HepG2 (cell line): ENCODE measurements around the gene AAMP. TPM values are rescaled to one million over a fixed set of nuclear protein-coding genes. Genes with fewer than 3 reads are reported as not detected.

Experiments
- AGO1 ChIP-seq: fragments of 200-400 bp; formaldehyde crosslinking; IDR thresholded peaks from 2 replicates; pipeline ENCODE4 v1.6.1; 2017; ENCODE audit warnings: mild to moderate bottlenecking, low read depth, low read length, moderate library complexity; ENCODE audit not compliant: poor library complexity, severe bottlenecking
- ASH2L ChIP-seq: fragments of 300-600, 200-600 bp; sonication (generic); IDR thresholded peaks from 2 replicates; pipeline ENCODE4 v1.7.0; 2017; ENCODE audit warnings: low read depth, mild to moderate bottlenecking, moderate library complexity, mixed read lengths, low read length; ENCODE audit not compliant: insufficient read length
- ATF7-NPFF ChIP-seq: sonication (generic); formaldehyde crosslinking; IDR thresholded peaks from 2 replicates; pipeline ENCODE4 v1.8.1; 2023; ENCODE audit warnings: mild to moderate bottlenecking, low read depth, missing genetic modification reagents, moderate library complexity
- CEBPG ChIP-seq: IDR thresholded peaks from 2 replicates; pipeline ENCODE4 v1.6.1; 2016
- CENPT ChIP-seq: sonication (generic); formaldehyde crosslinking; IDR thresholded peaks from 2 replicates; pipeline ENCODE4 v1.8.0; 2022; ENCODE audit warnings: low read depth, mild to moderate bottlenecking, moderate library complexity, missing genetic modification reagents
- CREM ChIP-seq, 2 experiments: sonication (generic) in 1 of 2; formaldehyde crosslinking in 1 of 2; IDR thresholded peaks; 2 replicates each; pipeline versions ENCODE4 v1.4.0 to v1.6.1; 2016 to 2020; ENCODE audit warnings: antibody characterized with exemption in 1 of 2, mild to moderate bottlenecking in 1 of 2, missing genetic modification reagents in 1 of 2
- DMAP1 ChIP-seq: IDR thresholded peaks from 2 replicates; pipeline ENCODE4 v1.6.1; 2016
- SKI ChIP-seq: fragments of 450-650 bp; IDR thresholded peaks from one replicate; pipeline ENCODE4 v1.6.1; 2018; ENCODE audit warnings: mild to moderate bottlenecking; ENCODE audit not compliant: partially characterized antibody
- SOX13 ChIP-seq, 3 experiments: fragments of 450-650 bp in 1 of 3; sonication (generic) in 1 of 3; formaldehyde crosslinking in 1 of 3; IDR thresholded peaks in 2 of 3; conservative IDR thresholded peaks in 1 of 3; 2 replicates each; pipeline versions ENCODE4 v1.5.0 to v1.6.1; 2016 to 2020; ENCODE audit warnings: antibody characterized with exemption in 1 of 3, mild to moderate bottlenecking in 1 of 3, missing compliant biosample characterization in 1 of 3, missing genetic modification reagents in 1 of 3, moderate library complexity in 1 of 3
- TCF7L2 ChIP-seq: IDR thresholded peaks from 2 replicates; pipeline ENCODE4 v1.6.1; 2011; ENCODE audit warnings: mild to moderate bottlenecking, low read depth, low read length, moderate library complexity
- THAP11 ChIP-seq: IDR thresholded peaks from 2 replicates; pipeline ENCODE4 v1.6.1; 2016; ENCODE audit warnings: missing biosample characterization, missing genetic modification reagents
- TP53 ChIP-seq: sonication (generic); formaldehyde crosslinking; conservative IDR thresholded peaks from 2 replicates; pipeline ENCODE4 v1.4.0; 2020; ENCODE audit warnings: missing genetic modification reagents
- ZC3H4 ChIP-seq: sonication (generic); formaldehyde crosslinking; IDR thresholded peaks from 2 replicates; pipeline ENCODE4 v1.4.0; 2020; ENCODE audit warnings: missing genetic modification reagents, borderline replicate concordance
- ZFP82 ChIP-seq: sonication (generic); formaldehyde crosslinking; IDR thresholded peaks from 2 replicates; pipeline ENCODE4 v1.5.1; 2020; ENCODE audit warnings: mild to moderate bottlenecking, missing genetic modification reagents, borderline replicate concordance
- ZNF121 ChIP-seq: sonication (generic); formaldehyde crosslinking; IDR thresholded peaks from 2 replicates; pipeline ENCODE4 v1.5.0; 2020; ENCODE audit warnings: mild to moderate bottlenecking, missing genetic modification reagents
- ZNF263 ChIP-seq: sonication (generic); formaldehyde crosslinking; IDR thresholded peaks from 2 replicates; pipeline ENCODE4 v1.4.0; 2020; ENCODE audit warnings: missing genetic modification reagents
- ZNF30 ChIP-seq: sonication (generic); formaldehyde crosslinking; IDR thresholded peaks from 2 replicates; pipeline ENCODE4 v1.5.0; 2020; ENCODE audit warnings: mild to moderate bottlenecking, missing genetic modification reagents
- ZNF367 ChIP-seq: sonication (generic); formaldehyde crosslinking; IDR thresholded peaks from 2 replicates; pipeline ENCODE4 v1.4.0; 2020; ENCODE audit warnings: missing genetic modification reagents, borderline replicate concordance
- ZNF674 ChIP-seq: sonication (generic); formaldehyde crosslinking; IDR thresholded peaks from 2 replicates; pipeline ENCODE4 v1.5.0; 2020; ENCODE audit warnings: low read depth, mild to moderate bottlenecking, missing genetic modification reagents
- ZNF75D ChIP-seq: sonication (generic); formaldehyde crosslinking; IDR thresholded peaks from 2 replicates; pipeline ENCODE4 v1.8.1; 2023; ENCODE audit warnings: missing genetic modification reagents, mild to moderate bottlenecking, borderline replicate concordance
- ZNF788 ChIP-seq: sonication (generic); formaldehyde crosslinking; IDR thresholded peaks from 2 replicates; pipeline ENCODE4 v1.5.0; 2020; ENCODE audit warnings: mild to moderate bottlenecking, missing genetic modification reagents, borderline replicate concordance
- polyA plus RNA-seq, 8 experiments: library from polyadenylated mRNA; depleted of rRNA in 3 of 8; stranded (reverse) in 7 of 8; unstranded in 1 of 8; fragments of >200 nt; fragmentation: Illumina TruSeq in 4 of 8; extraction: Trizol in 4 of 8; gene quantifications; 2 replicates each; pipeline versions ENCODE4 v1.2.1 to v1.2.3, GENCODE V29; 2011 to 2016; ENCODE audit warnings: low read depth in 4 of 8, missing spikeins in 1 of 8, mixed read lengths in 1 of 8; ENCODE audit not compliant: insufficient read depth in 1 of 8
- total RNA-seq, 5 experiments: library from RNA; depleted of rRNA; stranded (reverse); fragments of >200 nt; fragmentation: Illumina TruSeq; extraction: Trizol; gene quantifications; 2 replicates each; pipeline ENCODE4 v1.2.3, GENCODE V29; 2016; ENCODE audit warnings: low read depth in 1 of 5
- TF ChIP-seq, protein P1 (sequence below): sonication (generic); formaldehyde crosslinking; IDR thresholded peaks from 2 replicates; pipeline ENCODE4 v1.4.0; 2020; ENCODE audit warnings: missing genetic modification reagents
- TF ChIP-seq, protein P2 (sequence below): sonication (generic); formaldehyde crosslinking; IDR thresholded peaks from 2 replicates; pipeline ENCODE4 v1.4.0; 2020; ENCODE audit warnings: missing genetic modification reagents
- TF ChIP-seq, protein P3 (sequence below): sonication (generic); formaldehyde crosslinking; IDR thresholded peaks from 2 replicates; pipeline ENCODE4 v1.8.1; 2023; ENCODE audit warnings: mild to moderate bottlenecking, missing genetic modification reagents

AAMP gene
- total and polyA plus RNA-seq, 2 of the 13 experiments (the other 11 are each of a cell fraction or from before 2014, with no cell fraction given), result 110 to 186 TPM

DNA sequence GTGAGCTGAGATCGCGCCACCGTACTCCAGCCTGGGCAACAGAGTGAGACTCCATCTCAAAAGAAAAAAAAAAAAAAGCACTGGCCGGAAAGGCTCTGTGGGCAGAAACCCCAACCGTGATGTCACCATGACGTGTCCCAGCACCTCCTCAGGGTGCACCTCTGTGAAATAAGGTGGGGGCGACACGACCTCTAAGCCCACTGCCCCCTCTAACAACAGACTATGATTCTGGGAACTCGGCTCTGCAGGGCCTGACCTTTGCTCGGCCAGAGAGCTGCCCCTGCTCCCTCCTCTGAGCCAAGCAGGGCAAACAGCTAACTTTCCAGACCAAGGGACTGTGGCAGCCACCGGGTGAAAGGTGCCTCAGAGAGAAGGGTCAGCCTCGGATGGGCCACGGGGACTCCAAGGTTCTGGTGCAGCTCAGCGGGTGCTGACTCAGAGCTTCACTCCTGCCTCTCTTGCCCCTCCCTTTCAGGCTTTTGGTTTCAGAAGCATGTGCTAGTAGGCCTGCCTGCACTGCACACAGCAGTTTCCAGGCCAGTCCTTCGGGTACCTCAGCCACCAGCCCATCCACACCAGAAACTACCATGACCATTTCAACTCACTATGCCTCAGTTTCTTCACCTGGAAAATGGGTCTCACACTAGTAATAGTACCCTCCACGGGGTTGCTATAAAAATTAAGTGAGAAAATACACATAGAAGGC is 14.3 kb upstream of the AAMP start (continued):
- TF ChIP-seq, protein P1, sequence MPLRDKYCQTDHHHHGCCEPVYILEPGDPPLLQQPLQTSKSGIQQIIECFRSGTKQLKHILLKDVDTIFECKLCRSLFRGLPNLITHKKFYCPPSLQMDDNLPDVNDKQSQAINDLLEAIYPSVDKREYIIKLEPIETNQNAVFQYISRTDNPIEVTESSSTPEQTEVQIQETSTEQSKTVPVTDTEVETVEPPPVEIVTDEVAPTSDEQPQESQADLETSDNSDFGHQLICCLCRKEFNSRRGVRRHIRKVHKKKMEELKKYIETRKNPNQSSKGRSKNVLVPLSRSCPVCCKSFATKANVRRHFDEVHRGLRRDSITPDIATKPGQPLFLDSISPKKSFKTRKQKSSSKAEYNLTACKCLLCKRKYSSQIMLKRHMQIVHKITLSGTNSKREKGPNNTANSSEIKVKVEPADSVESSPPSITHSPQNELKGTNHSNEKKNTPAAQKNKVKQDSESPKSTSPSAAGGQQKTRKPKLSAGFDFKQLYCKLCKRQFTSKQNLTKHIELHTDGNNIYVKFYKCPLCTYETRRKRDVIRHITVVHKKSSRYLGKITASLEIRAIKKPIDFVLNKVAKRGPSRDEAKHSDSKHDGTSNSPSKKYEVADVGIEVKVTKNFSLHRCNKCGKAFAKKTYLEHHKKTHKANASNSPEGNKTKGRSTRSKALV (CRISPR knock-in tag), result no peak
- TF ChIP-seq ATF7-NPFF (CRISPR knock-in tag), result no peak
- 0 out of 2 replicates have a peak, but pooled peaks have one; percentile 14 for TF ChIP-seq THAP11 (CRISPR knock-in tag)
- TF ChIP-seq ZNF75D, result no peak
- TF ChIP-seq ASH2L, result no peak
- TF ChIP-seq TP53 (CRISPR knock-in tag), result no peak
- TF ChIP-seq DMAP1 (CRISPR knock-in tag), result peak; percentile 36; the same call in 1 of the 2 replicates
- TF ChIP-seq, protein P2, sequence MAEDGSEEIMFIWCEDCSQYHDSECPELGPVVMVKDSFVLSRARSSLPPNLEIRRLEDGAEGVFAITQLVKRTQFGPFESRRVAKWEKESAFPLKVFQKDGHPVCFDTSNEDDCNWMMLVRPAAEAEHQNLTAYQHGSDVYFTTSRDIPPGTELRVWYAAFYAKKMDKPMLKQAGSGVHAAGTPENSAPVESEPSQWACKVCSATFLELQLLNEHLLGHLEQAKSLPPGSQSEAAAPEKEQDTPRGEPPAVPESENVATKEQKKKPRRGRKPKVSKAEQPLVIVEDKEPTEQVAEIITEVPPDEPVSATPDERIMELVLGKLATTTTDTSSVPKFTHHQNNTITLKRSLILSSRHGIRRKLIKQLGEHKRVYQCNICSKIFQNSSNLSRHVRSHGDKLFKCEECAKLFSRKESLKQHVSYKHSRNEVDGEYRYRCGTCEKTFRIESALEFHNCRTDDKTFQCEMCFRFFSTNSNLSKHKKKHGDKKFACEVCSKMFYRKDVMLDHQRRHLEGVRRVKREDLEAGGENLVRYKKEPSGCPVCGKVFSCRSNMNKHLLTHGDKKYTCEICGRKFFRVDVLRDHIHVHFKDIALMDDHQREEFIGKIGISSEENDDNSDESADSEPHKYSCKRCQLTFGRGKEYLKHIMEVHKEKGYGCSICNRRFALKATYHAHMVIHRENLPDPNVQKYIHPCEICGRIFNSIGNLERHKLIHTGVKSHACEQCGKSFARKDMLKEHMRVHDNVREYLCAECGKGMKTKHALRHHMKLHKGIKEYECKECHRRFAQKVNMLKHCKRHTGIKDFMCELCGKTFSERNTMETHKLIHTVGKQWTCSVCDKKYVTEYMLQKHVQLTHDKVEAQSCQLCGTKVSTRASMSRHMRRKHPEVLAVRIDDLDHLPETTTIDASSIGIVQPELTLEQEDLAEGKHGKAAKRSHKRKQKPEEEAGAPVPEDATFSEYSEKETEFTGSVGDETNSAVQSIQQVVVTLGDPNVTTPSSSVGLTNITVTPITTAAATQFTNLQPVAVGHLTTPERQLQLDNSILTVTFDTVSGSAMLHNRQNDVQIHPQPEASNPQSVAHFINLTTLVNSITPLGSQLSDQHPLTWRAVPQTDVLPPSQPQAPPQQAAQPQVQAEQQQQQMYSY (CRISPR knock-in tag), result no peak
- TF ChIP-seq ZNF367 (CRISPR knock-in tag), result no peak
- TF ChIP-seq SOX13 (IDR thresholded peaks at IDR 0.05), result no peak
- peak in 1 of 2 experiments; percentile 27; a peak in 1 of 4 replicates for TF ChIP-seq SOX13 (CRISPR knock-in tag; conservative IDR thresholded peaks at IDR 0.05 in 1 of 2, IDR thresholded peaks at IDR 0.05 in 1 of 2)
- peak; percentile 69; the same call in 1 of the 2 replicates for TF ChIP-seq ZNF788 (CRISPR knock-in tag)
- no peak for TF ChIP-seq AGO1
- no peak for TF ChIP-seq CENPT
- TF ChIP-seq CREM (IDR thresholded peaks at IDR 0.05), result no peak
- TF ChIP-seq CREM (CRISPR knock-in tag; IDR thresholded peaks at IDR 0.05), result no peak
- peak; percentile 92 for TF ChIP-seq ZNF121
- no peak for TF ChIP-seq ZNF674 (CRISPR knock-in tag)
- TF ChIP-seq, protein P3, sequence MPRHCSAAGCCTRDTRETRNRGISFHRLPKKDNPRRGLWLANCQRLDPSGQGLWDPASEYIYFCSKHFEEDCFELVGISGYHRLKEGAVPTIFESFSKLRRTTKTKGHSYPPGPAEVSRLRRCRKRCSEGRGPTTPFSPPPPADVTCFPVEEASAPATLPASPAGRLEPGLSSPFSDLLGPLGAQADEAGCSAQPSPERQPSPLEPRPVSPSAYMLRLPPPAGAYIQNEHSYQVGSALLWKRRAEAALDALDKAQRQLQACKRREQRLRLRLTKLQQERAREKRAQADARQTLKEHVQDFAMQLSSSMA (CRISPR knock-in tag), result no peak
- no peak for TF ChIP-seq ZFP82 (CRISPR knock-in tag)
- TF ChIP-seq ZNF263, result no peak
- TF ChIP-seq CEBPG (CRISPR knock-in tag), result no peak
- peak; percentile 41 for TF ChIP-seq SKI
- TF ChIP-seq ZNF30 (CRISPR knock-in tag), result no peak
- no peak for TF ChIP-seq ZC3H4 (CRISPR knock-in tag)
- TF ChIP-seq TCF7L2, result no peak
